Endodermal cell (in vitro differentiated cells): Measurements from ENCODE around the gene PRPSAP2. TPM values are rescaled to one million over a fixed set of nuclear protein-coding genes. Genes with fewer than 3 reads are reported as not detected.
A peak's percentile ranks its signal among the peaks of the same experiment; 100 is the strongest.
"Not testable (repeated sequence)": the region's sequence is repeated elsewhere in the genome, so short reads cannot be mapped to it uniquely, and the experiment has no call there.

Experiments
- DNase-seq: peaks from one replicate; pipeline ENCODE4 v3.0.0-alpha.2; 2017
- H3K27ac ChIP-seq: 2 replicates; pipeline ENCODE4 v1.5.1; 2013; ENCODE audit warnings: mild to moderate bottlenecking, low read depth, low read length, moderate library complexity
- H3K27me3 ChIP-seq: 2 replicates; pipeline ENCODE4 v1.6.1; 2013; ENCODE audit warnings: mild to moderate bottlenecking, low read length, moderate library complexity; ENCODE audit not compliant: insufficient read depth, control insufficient read depth, poor library complexity, severe bottlenecking
- H3K36me3 ChIP-seq: 2 replicates; pipeline ENCODE4 v1.7.0; 2013; ENCODE audit warnings: mild to moderate bottlenecking, low read length, moderate library complexity; ENCODE audit not compliant: control insufficient read depth, insufficient read depth
- H3K4me1 ChIP-seq: one replicate; pipeline ENCODE4 v1.7.0; 2013; ENCODE audit warnings: low read length; ENCODE audit not compliant: control insufficient read depth, insufficient read depth
- H3K4me3 ChIP-seq: 2 replicates; pipeline ENCODE4 v1.5.1; 2013; ENCODE audit warnings: mild to moderate bottlenecking, low read length, moderate library complexity
- H3K9ac ChIP-seq: 2 replicates; pipeline ENCODE4 v1.6.1; 2013; ENCODE audit warnings: mild to moderate bottlenecking, low read length, moderate library complexity; ENCODE audit not compliant: poor library complexity, severe bottlenecking; ENCODE audit errors: extremely low read depth
- H3K9me3 ChIP-seq: 2 replicates; pipeline ENCODE4 v1.6.1; 2013; ENCODE audit warnings: mild to moderate bottlenecking, low read length, moderate library complexity; ENCODE audit not compliant: control insufficient read depth
- H3K27ac Mint-ChIP-seq: 2 replicates; pipeline ENCODE4 v1.8.0; 2020; ENCODE audit warnings: mixed read lengths
- H3K27me3 Mint-ChIP-seq: 2 replicates; pipeline ENCODE4 v1.8.0; 2021; ENCODE audit warnings: mild to moderate bottlenecking, mixed read lengths; ENCODE audit not compliant: insufficient read depth
- H3K36me3 Mint-ChIP-seq: 2 replicates; pipeline ENCODE4 v1.8.0; 2020; ENCODE audit warnings: low read depth, mixed read lengths
- H3K4me1 Mint-ChIP-seq: 2 replicates; pipeline ENCODE4 v1.8.0; 2020; ENCODE audit warnings: mixed read lengths
- H3K4me3 Mint-ChIP-seq: 2 replicates; pipeline ENCODE4 v1.8.0; 2020; ENCODE audit warnings: mild to moderate bottlenecking, moderate library complexity, mixed read lengths
- H3K9me3 Mint-ChIP-seq: 2 replicates; pipeline ENCODE4 v1.8.0; 2020; ENCODE audit warnings: mild to moderate bottlenecking, mixed read lengths
- CTCF ChIP-seq: fragments of 200-600 bp; sonication (generic); conservative IDR thresholded peaks from 2 replicates; pipeline ENCODE4 v1.5.0; 2021; ENCODE audit warnings: antibody characterized with exemption, mild to moderate bottlenecking
- WGBS, 2 experiments: methylation state at CpG; one replicate each; pipeline versions ENCODE4 v1.1.5 to v1.1.7; 2013; ENCODE audit warnings: missing lambda C conversion rate in 2 of 2, mixed read lengths in 1 of 2; ENCODE audit not compliant: insufficient coverage in 1 of 2, insufficient read length in 1 of 2; 5-methylcytosine and 5-hydroxymethylcytosine counted together
- total RNA-seq, 2 donors: library from RNA; stranded (reverse); fragmentation: NEBNext Ultra II Directional in 1 of 2; extraction: Animal tissue kit (Norgen Biotek cat#: 25700) in 1 of 2; gene quantifications; 2 replicates in 1 of 2; 3 replicates in 1 of 2; pipeline ENCODE4 v1.2.1, GENCODE V29; 2021

Gene PRPSAP2
- total RNA-seq, 2 donors from 2014 or later: 51.3 to 57.6 TPM

GRCh38 chr17:18862011-18862410 is 4.1 kb downstream of the PRPSAP2 start:
- Mint-ChIP-seq H3K4me3 (no peak overlapping the region), H3K9me3 (no peaks in the 10 kb centered on the region), H3K36me3 (peaks cover 20% of the 10 kb centered on the region), H3K27ac (no peak overlapping the region), H3K27me3 (no peaks in the 10 kb centered on the region), H3K4me1 (peaks cover 9% of the 10 kb centered on the region)
- no peaks in the 10 kb centered on the region for H3K9me3 ChIP-seq
- no peak for TF ChIP-seq CTCF
- DNase-seq: no peak
- H3K36me3 ChIP-seq: peaks cover 27% of the 10 kb centered on the region
- H3K27ac ChIP-seq: no peak overlapping the region
- H3K27me3 ChIP-seq: no peaks in the 10 kb centered on the region
- H3K4me1 ChIP-seq: no peaks in the 10 kb centered on the region
- H3K9ac ChIP-seq: no peak overlapping the region
- WGBS, 2 experiments: 64 to 89% methylated on average over 5 of the region's 5 CpGs
- H3K4me3 ChIP-seq: no peak overlapping the region

- not testable (repeated sequence) for H3K9me3 Mint-ChIP-seq, H3K4me1 Mint-ChIP-seq, H3K27me3 ChIP-seq, H3K27ac ChIP-seq, H3K9ac ChIP-seq, H3K4me1 ChIP-seq, H3K4me3 ChIP-seq, H3K9me3 ChIP-seq, H3K4me3 Mint-ChIP-seq, H3K27me3 Mint-ChIP-seq
- H3K36me3 ChIP-seq: peaks cover 40% of the 10 kb centered on the region
- WGBS, 2 experiments: 74 to 82% methylated on average over 5 of the region's 5 CpGs
- H3K27ac Mint-ChIP-seq: peak overlapping the region; percentile 12
- peaks cover 37% of the 10 kb centered on the region for H3K36me3 Mint-ChIP-seq
- peak; percentile 24 for DNase-seq
Observed at GRCh38 chr17:18864996-18865395, 7.1 kb downstream of the PRPSAP2 start.

GRCh38 chr17:18866866-18867813 is 9.2 kb downstream of the PRPSAP2 start:
- Histone ChIP-seq H3K4me1 (no peaks in the 10 kb centered on the region), H3K9ac (no peak overlapping the region), H3K9me3 (no peaks in the 10 kb centered on the region), H3K4me3 (no peak overlapping the region), H3K27ac (no peak overlapping the region), H3K36me3 (peaks cover 43% of the 10 kb centered on the region), H3K27me3 (no peaks in the 10 kb centered on the region)
- no peak for DNase-seq
- H3K4me3 Mint-ChIP-seq: no peak overlapping the region
- H3K4me1 Mint-ChIP-seq: peaks cover 4% of the 10 kb centered on the region
- H3K27ac Mint-ChIP-seq: no peak overlapping the region
- no peak for TF ChIP-seq CTCF
- H3K36me3 Mint-ChIP-seq: peaks cover 48% of the 10 kb centered on the region
- no peaks in the 10 kb centered on the region for H3K9me3 Mint-ChIP-seq
- H3K27me3 Mint-ChIP-seq: no peaks in the 10 kb centered on the region
- WGBS, 2 experiments: 91% methylated on average over 8 of the region's 8 CpGs; no CpG with 5 or more reads in 1 of the 2 experiments
